Ammon's horn (tissue), 1 donor: ENCODE measurements around the gene CD79B.

Source experiments
- DNase-seq: peaks from one replicate; pipeline ENCODE4 v3.0.0-alpha.2; 2016; ENCODE audit warnings: low spot score

The CD79B gene

GRCh38 chr17:63931981-63932561 lies at the start of gene CD79B:
Gene CD79B, minus strand, starts transcription at chr17:63932331. Its CDS starts 70 bp downstream, at chr17:63932261.
- DNase-seq: no peak

- no peak for DNase-seq
Observed at GRCh38 chr17:63978272-63979200, 46.4 kb upstream of the CD79B start.

GRCh38 chr17:63976702-63977101 lies 44.6 kb upstream of the CD79B start:
- no peak for DNase-seq

- DNase-seq: no peak
Observed at GRCh38 chr17:63975541-63976092, 43.5 kb upstream of the CD79B start.

GRCh38 chr17:63974594-63975192 lies 42.6 kb upstream of the CD79B start:
- DNase-seq: no peak

- no peak for DNase-seq
Observed at GRCh38 chr17:63973930-63974593, 41.9 kb upstream of the CD79B start.

- DNase-seq: no peak
Observed at GRCh38 chr17:63973247-63973646, 41.1 kb upstream of the CD79B start.

GRCh38 chr17:63972796-63973195 lies 40.7 kb upstream of the CD79B start, which contains the start of gene SCN4A:
Gene SCN4A, minus strand, starts transcription at chr17:63972918. Its CDS starts 77 bp downstream, at chr17:63972841.
- DNase-seq: no peak

- no peak for DNase-seq
Observed at GRCh38 chr17:63969278-63969677, 37.1 kb upstream of the CD79B start.

GRCh38 chr17:63967953-63968352 lies 35.8 kb upstream of the CD79B start:
- DNase-seq: no peak

- no peak for DNase-seq
Observed at GRCh38 chr17:63966646-63967264, 34.6 kb upstream of the CD79B start.

GRCh38 chr17:63963123-63963522 lies 31.0 kb upstream of the CD79B start:
- no peak for DNase-seq

GRCh38 chr17:63962298-63962744 lies 30.2 kb upstream of the CD79B start:
- DNase-seq: no peak

- no peak for DNase-seq
Observed at GRCh38 chr17:63961355-63962212, 29.5 kb upstream of the CD79B start.

GRCh38 chr17:63960430-63960829 lies 28.3 kb upstream of the CD79B start:
- DNase-seq: no peak

GRCh38 chr17:63960006-63960405 lies 27.9 kb upstream of the CD79B start:
- DNase-seq: no peak

- DNase-seq: no peak
Observed at GRCh38 chr17:63956296-63956920, 24.3 kb upstream of the CD79B start.

- no peak for DNase-seq
Observed at GRCh38 chr17:63955791-63956190, 23.7 kb upstream of the CD79B start.

GRCh38 chr17:63955232-63955631 lies 23.1 kb upstream of the CD79B start:
- no peak for DNase-seq
